Ishikawa (cell line): Measurements from ENCODE around the gene INCENP.

Experiments used
- CREB1 ChIP-seq: IDR thresholded peaks from 2 replicates; pipeline ENCODE4 v1.6.1; 2012; ENCODE audit warnings: low read depth
- EGR1 ChIP-seq: IDR thresholded peaks from 2 replicates; pipeline ENCODE4 v1.6.1; 2012
- EP300 ChIP-seq: IDR thresholded peaks from 2 replicates; pipeline ENCODE4 v1.6.1; 2012; ENCODE audit warnings: borderline replicate concordance
- FOXM1 ChIP-seq: IDR thresholded peaks from 2 replicates; pipeline ENCODE4 v1.6.1; 2012; ENCODE audit warnings: low read depth, borderline replicate concordance
- MAX ChIP-seq: IDR thresholded peaks from 2 replicates; pipeline ENCODE4 v1.6.1; 2012
- REST ChIP-seq: IDR thresholded peaks from 2 replicates; pipeline ENCODE4 v1.6.1; 2012; ENCODE audit warnings: low read depth, mild to moderate bottlenecking
- TAF1 ChIP-seq: IDR thresholded peaks from 2 replicates; pipeline ENCODE4 v1.6.1; 2012; ENCODE audit warnings: low read depth, mild to moderate bottlenecking
- TCF12 ChIP-seq: IDR thresholded peaks from 2 replicates; pipeline ENCODE4 v1.6.1; 2012; ENCODE audit warnings: low read depth
- TEAD4 ChIP-seq: IDR thresholded peaks from 2 replicates; pipeline ENCODE4 v1.6.1; 2012
- YY1 ChIP-seq: IDR thresholded peaks from 2 replicates; pipeline ENCODE4 v1.6.1; 2012; ENCODE audit warnings: low read depth
- ZBTB7A ChIP-seq: IDR thresholded peaks from 2 replicates; pipeline ENCODE4 v1.6.1; 2012; ENCODE audit warnings: low read depth

- no peak for TF ChIP-seq TEAD4
- no peak for TF ChIP-seq REST
- TF ChIP-seq CREB1: no peak
- TF ChIP-seq MAX: no peak
- TF ChIP-seq TCF12: no peak
- no peak for TF ChIP-seq ZBTB7A
- no peak for TF ChIP-seq YY1
- TF ChIP-seq EP300: no peak
- TF ChIP-seq EGR1: no peak
- no peak for TF ChIP-seq TAF1
- TF ChIP-seq FOXM1: no peak
These were observed 8.6 kb upstream of the INCENP start for GRCh38 chr11:62115085-62115694.
